Liver (tissue), 9 donors: Measurements from ENCODE around the gene EXOSC6. TPM values are rescaled to one million over a fixed set of nuclear protein-coding genes. Genes with fewer than 3 reads are reported as not detected.

Experiments used
- DNase-seq: peaks from one replicate; pipeline ENCODE4 v3.0.0-alpha.2; 2017; ENCODE audit warnings: low spot score
- H3K27ac ChIP-seq, 2 donors: one replicate each; pipeline ENCODE4 v1.7.0; 2013; ENCODE audit warnings: inconsistent platforms in 2 of 2, low read length in 2 of 2, control low read depth in 1 of 2, low read depth in 1 of 2, mild to moderate bottlenecking in 1 of 2
- H3K27me3 ChIP-seq, 4 donors: one replicate each; pipeline versions ENCODE4 v1.6.1 to v1.7.0; 2013; ENCODE audit warnings: low read length in 3 of 4, inconsistent platforms in 1 of 4, mild to moderate bottlenecking in 1 of 4, moderate library complexity in 1 of 4; ENCODE audit not compliant: control insufficient read depth in 4 of 4, insufficient read depth in 4 of 4
- H3K36me3 ChIP-seq, 4 donors: one replicate each; pipeline versions ENCODE4 v1.6.1 to v1.7.0; 2013; ENCODE audit warnings: low read length in 3 of 4, mild to moderate bottlenecking in 3 of 4, low read depth in 1 of 4, moderate library complexity in 1 of 4; ENCODE audit not compliant: control insufficient read depth in 4 of 4, insufficient read depth in 3 of 4
- H3K4me1 ChIP-seq, 4 donors: one replicate each; pipeline versions ENCODE4 v1.6.1 to v1.7.0; 2013; ENCODE audit warnings: low read length in 3 of 4, mild to moderate bottlenecking in 3 of 4, moderate library complexity in 1 of 4; ENCODE audit not compliant: control insufficient read depth in 4 of 4, insufficient read depth in 4 of 4
- H3K4me3 ChIP-seq, 3 donors: one replicate each; pipeline versions ENCODE4 v1.6.1 to v1.7.0; 2013; ENCODE audit warnings: low read length in 3 of 3, control low read depth in 1 of 3, low read depth in 1 of 3, mild to moderate bottlenecking in 1 of 3
- H3K9ac ChIP-seq, 2 donors: one replicate each; pipeline ENCODE4 v1.7.0; 2013; ENCODE audit warnings: low read length in 2 of 2, mild to moderate bottlenecking in 2 of 2, moderate library complexity in 2 of 2, control low read depth in 1 of 2, low read depth in 1 of 2
- H3K9me3 ChIP-seq, 4 donors: one replicate each; pipeline versions ENCODE4 v1.6.1 to v1.7.0; 2013; ENCODE audit warnings: low read length in 3 of 4; ENCODE audit not compliant: control insufficient read depth in 4 of 4
- ATF3 ChIP-seq: IDR thresholded peaks from 2 replicates; pipeline ENCODE4 v1.6.1; 2016; ENCODE audit warnings: antibody characterized with exemption
- EGR1 ChIP-seq, 2 donors: IDR thresholded peaks; 2 replicates each; pipeline ENCODE4 v1.6.1; 2016 to 2018; ENCODE audit warnings: antibody characterized with exemption in 2 of 2, low read depth in 2 of 2
- FOXA1 ChIP-seq: IDR thresholded peaks from 2 replicates; pipeline ENCODE4 v1.6.1; 2016; ENCODE audit warnings: antibody characterized with exemption
- FOXA2 ChIP-seq: IDR thresholded peaks from 2 replicates; pipeline ENCODE4 v1.6.1; 2016; ENCODE audit warnings: antibody characterized with exemption
- GABPA ChIP-seq, 2 donors: IDR thresholded peaks in 1 of 2; conservative IDR thresholded peaks in 1 of 2; 2 replicates each; pipeline ENCODE4 v1.6.1; 2016; ENCODE audit warnings: antibody characterized with exemption in 2 of 2, mild to moderate bottlenecking in 1 of 2, moderate library complexity in 1 of 2
- HNF4A ChIP-seq, 2 donors: conservative IDR thresholded peaks; 2 replicates each; pipeline ENCODE4 v1.6.1; 2016; ENCODE audit warnings: antibody characterized with exemption in 2 of 2, mild to moderate bottlenecking in 2 of 2
- HNF4G ChIP-seq: IDR thresholded peaks from 2 replicates; pipeline ENCODE4 v1.6.1; 2016; ENCODE audit warnings: antibody characterized with exemption
- NR2F2 ChIP-seq: IDR thresholded peaks from 2 replicates; pipeline ENCODE4 v1.6.1; 2016; ENCODE audit warnings: antibody characterized with exemption
- RAD21 ChIP-seq, 2 donors: IDR thresholded peaks; 2 replicates each; pipeline ENCODE4 v1.6.1; 2016; ENCODE audit warnings: antibody characterized with exemption in 2 of 2, mild to moderate bottlenecking in 2 of 2
- RXRA ChIP-seq, 2 donors: IDR thresholded peaks; 2 replicates each; pipeline ENCODE4 v1.6.1; 2017 to 2018; ENCODE audit warnings: antibody characterized with exemption in 2 of 2, mild to moderate bottlenecking in 1 of 2
- SP1 ChIP-seq: IDR thresholded peaks from 2 replicates; pipeline ENCODE4 v1.6.1; 2018; ENCODE audit warnings: antibody characterized with exemption, mild to moderate bottlenecking
- TAF1 ChIP-seq: conservative IDR thresholded peaks from 2 replicates; pipeline ENCODE4 v1.6.1; 2016; ENCODE audit warnings: antibody characterized with exemption, mild to moderate bottlenecking
- ZBTB33 ChIP-seq: IDR thresholded peaks from 2 replicates; pipeline ENCODE4 v1.6.1; 2016; ENCODE audit warnings: antibody characterized with exemption
- WGBS: extraction: QIAGEN DNeasy Blood & Tissue Kit; methylation state at CpG from one replicate; pipeline ENCODE4 v1.1.7; 2013; 5-methylcytosine and 5-hydroxymethylcytosine counted together
- polyA plus RNA-seq, 2 donors: library from polyadenylated mRNA; stranded (reverse) in 1 of 2; unstranded in 1 of 2; fragments of 200-250 nt in 1 of 2; fragments of >200 nt in 1 of 2; fragmentation: Nextera tagmentation in 1 of 2; extraction: Ambion mirVana in 1 of 2; gene quantifications; one replicate each; pipeline versions ENCODE4 v1.2.1 to v1.2.3, GENCODE V29; 2013 to 2015
- total RNA-seq, 2 donors: library from RNA; depleted of rRNA; stranded (reverse); fragments of >200 nt; gene quantifications; one replicate each; pipeline ENCODE4 v1.2.3, GENCODE V29; 2014
- TF ChIP-seq, protein P1 (sequence below): IDR thresholded peaks from 2 replicates; pipeline ENCODE4 v1.6.1; 2016; ENCODE audit warnings: antibody characterized with exemption
- TF ChIP-seq, protein P2 (sequence below): IDR thresholded peaks from 2 replicates; pipeline ENCODE4 v1.6.1; 2016; ENCODE audit warnings: antibody characterized with exemption, mild to moderate bottlenecking
- donor health status: healthy.
- donor health status: healthy.
- donor health status: healthy.
- donor health status: healthy.
- donor health status: healthy.

EXOSC6 gene
- total and polyA plus RNA-seq, 4 donors, result 3.7 to 16.4 (median 9.0) TPM

DNA sequence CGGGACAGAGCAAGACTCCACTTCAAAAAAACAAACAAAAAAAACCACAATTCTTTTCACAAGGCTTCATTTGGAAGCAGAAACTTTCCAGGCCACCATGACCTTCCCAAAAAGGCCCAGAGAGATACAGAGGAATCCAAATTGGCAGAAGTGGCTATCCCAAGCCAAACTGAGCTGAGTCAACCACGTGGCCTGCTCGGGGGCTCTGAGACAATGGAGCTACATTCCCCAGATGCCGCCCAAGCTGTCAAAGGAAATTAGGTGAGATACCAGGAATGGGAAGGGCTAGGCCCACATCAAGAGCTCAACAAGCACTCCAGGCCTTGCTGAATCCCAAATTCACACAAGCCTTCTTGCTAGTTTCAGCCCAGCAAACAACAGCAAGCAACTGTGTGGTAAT is 5.7 kb upstream of the EXOSC6 start:
- Histone ChIP-seq H3K27ac (no peak overlapping the region), H3K9ac (no peak overlapping the region), H3K27me3 (no peaks in the 10 kb centered on the region), H3K36me3 (peaks cover 34 to 89% (median 66%) of the 10 kb centered on the region in 4 donors), H3K4me1 (no peaks in the 10 kb centered on the region), H3K4me3 (no peak overlapping the region), H3K9me3 (no peaks in the 10 kb centered on the region)
- WGBS, result 87% methylated on average over 4 of the region's 4 CpGs
- no peak for TF ChIP-seq RAD21 (IDR thresholded peaks at IDR 0.05)
- no peak for DNase-seq

DNA sequence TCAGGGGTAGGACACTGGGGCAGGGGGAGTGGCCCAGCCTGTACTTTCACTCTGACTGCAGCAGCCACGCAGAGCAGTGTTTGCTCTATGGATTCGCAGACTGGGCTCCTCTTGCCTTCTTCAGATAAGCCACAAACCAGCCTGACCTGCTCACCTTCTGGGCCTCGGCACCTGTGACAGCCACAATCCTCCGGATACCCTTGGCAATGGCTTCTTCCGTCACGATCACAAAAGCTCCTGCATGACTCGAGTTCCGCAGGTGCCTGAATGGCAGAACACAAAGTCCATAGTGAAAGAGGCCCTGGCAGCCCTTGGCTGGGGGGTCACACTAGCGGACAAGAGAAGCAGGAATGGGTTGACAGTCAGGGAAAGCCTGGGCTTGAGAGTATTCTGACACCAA is 3.8 kb upstream of the EXOSC6 start:
- H3K4me1 ChIP-seq, result peaks cover 0 to 5% (median 4%) of the 10 kb centered on the region in 4 donors
- no peaks in the 10 kb centered on the region for H3K27me3 ChIP-seq
- H3K9ac ChIP-seq, result no peak overlapping the region
- DNase-seq, result no peak
- no peak overlapping the region for H3K4me3 ChIP-seq
- no peak overlapping the region for H3K27ac ChIP-seq
- WGBS, result 87% methylated on average over 9 of the region's 9 CpGs
- peaks cover 32 to 77% (median 58%) of the 10 kb centered on the region in 4 donors for H3K36me3 ChIP-seq
- no peak for TF ChIP-seq ATF3
- TF ChIP-seq FOXA2, result no peak
- no peak for TF ChIP-seq NR2F2
- TF ChIP-seq SP1, result no peak
- no peak for TF ChIP-seq HNF4G
- TF ChIP-seq, protein P1, sequence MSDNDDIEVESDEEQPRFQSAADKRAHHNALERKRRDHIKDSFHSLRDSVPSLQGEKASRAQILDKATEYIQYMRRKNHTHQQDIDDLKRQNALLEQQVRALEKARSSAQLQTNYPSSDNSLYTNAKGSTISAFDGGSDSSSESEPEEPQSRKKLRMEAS, result no peak
- TF ChIP-seq EGR1 (IDR thresholded peaks at IDR 0.05; ENCODE audit: low read depth in 2 of 2), result no peak
- TF ChIP-seq RXRA (IDR thresholded peaks at IDR 0.05), result no peak
- TF ChIP-seq HNF4A (conservative IDR thresholded peaks at IDR 0.05), result no peak
- no peak for TF ChIP-seq FOXA1
- H3K9me3 ChIP-seq, result no peaks in the 10 kb centered on the region

- Histone ChIP-seq H3K27ac (no peak overlapping the region), H3K4me3 (no peak overlapping the region), H3K9me3 (no peaks in the 10 kb centered on the region), H3K4me1 (peaks cover 3 to 10% (median 8%) of the 10 kb centered on the region in 4 donors), H3K27me3 (no peaks in the 10 kb centered on the region), H3K9ac (no peak overlapping the region), H3K36me3 (peaks cover 32 to 70% (median 52%) of the 10 kb centered on the region in 4 donors)
- TF ChIP-seq NR2F2 (no peak), ATF3 (no peak), SP1 (no peak), EGR1 (IDR thresholded peaks at IDR 0.05; ENCODE audit: low read depth in 2 of 2) (no peak), ZBTB33 (no peak), GABPA (IDR thresholded peaks at IDR 0.05 in 1 of 2, conservative IDR thresholded peaks at IDR 0.05 in 1 of 2) (no peak), RAD21 (IDR thresholded peaks at IDR 0.05) (no peak), TAF1 (no peak)
- TF ChIP-seq, protein P1, result no peak
- TF ChIP-seq, protein P2, sequence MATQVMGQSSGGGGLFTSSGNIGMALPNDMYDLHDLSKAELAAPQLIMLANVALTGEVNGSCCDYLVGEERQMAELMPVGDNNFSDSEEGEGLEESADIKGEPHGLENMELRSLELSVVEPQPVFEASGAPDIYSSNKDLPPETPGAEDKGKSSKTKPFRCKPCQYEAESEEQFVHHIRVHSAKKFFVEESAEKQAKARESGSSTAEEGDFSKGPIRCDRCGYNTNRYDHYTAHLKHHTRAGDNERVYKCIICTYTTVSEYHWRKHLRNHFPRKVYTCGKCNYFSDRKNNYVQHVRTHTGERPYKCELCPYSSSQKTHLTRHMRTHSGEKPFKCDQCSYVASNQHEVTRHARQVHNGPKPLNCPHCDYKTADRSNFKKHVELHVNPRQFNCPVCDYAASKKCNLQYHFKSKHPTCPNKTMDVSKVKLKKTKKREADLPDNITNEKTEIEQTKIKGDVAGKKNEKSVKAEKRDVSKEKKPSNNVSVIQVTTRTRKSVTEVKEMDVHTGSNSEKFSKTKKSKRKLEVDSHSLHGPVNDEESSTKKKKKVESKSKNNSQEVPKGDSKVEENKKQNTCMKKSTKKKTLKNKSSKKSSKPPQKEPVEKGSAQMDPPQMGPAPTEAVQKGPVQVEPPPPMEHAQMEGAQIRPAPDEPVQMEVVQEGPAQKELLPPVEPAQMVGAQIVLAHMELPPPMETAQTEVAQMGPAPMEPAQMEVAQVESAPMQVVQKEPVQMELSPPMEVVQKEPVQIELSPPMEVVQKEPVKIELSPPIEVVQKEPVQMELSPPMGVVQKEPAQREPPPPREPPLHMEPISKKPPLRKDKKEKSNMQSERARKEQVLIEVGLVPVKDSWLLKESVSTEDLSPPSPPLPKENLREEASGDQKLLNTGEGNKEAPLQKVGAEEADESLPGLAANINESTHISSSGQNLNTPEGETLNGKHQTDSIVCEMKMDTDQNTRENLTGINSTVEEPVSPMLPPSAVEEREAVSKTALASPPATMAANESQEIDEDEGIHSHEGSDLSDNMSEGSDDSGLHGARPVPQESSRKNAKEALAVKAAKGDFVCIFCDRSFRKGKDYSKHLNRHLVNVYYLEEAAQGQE, result no peak
- WGBS, result 98% methylated on average over 12 of the region's 12 CpGs
- no peak for DNase-seq
These were observed 3.2 kb upstream of the EXOSC6 start for GRCh38 chr16:70254965-70255286.
